DMS 273 (cell line): Measurements from ENCODE around the gene KRTAP19-8.

Source experiments
- DNase-seq: peaks from one replicate; lab custom pipeline; 2025; ENCODE audit not compliant: unreplicated experiment; lab: John Stamatoyannopoulos, UW

The KRTAP19-8 gene

DNA sequence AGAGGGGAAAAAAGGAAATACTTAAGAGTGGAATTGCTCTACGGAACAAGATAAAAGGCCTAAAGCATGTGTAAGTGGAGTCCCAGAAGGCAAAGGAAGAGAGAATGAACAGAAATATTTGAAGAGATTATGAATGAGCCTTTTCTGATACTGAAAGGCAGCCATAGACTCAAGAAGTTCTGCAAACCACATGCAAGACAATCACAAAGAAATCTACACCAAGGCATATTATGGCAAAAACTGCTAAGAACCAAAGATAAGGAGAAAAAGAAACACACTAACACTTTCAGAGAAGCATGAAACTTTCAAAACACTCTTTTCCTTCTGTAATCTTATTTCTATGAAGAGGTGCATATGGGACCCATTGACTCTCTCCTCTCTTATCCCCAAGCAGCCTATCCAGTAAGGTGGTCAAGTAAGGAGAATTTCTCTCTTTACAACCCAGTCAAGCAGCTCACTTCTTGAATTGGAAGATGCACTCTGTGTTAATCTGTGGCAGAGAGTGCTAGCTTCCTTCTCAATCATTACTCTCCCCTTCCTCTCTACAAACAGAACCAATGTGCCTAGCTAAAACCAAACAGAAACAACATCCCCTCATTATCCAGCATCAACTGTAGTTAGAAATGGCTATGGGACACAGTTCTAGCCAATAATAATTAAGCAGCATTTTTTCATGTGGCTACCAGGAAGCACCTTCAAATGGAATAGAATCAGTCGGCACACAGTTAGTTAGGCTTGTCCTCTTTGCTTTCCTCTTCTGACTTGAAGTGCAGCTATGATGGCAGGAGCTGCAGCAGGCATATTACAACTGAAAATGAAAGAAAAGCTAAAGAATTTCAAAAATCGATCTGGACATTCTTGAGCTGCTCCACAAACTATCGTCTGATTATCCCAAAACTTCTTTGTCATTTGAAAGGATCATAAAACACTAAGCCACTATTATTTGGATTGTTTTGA lies 25.9 kb downstream of the KRTAP19-8 start:
- no peak for DNase-seq

DNA sequence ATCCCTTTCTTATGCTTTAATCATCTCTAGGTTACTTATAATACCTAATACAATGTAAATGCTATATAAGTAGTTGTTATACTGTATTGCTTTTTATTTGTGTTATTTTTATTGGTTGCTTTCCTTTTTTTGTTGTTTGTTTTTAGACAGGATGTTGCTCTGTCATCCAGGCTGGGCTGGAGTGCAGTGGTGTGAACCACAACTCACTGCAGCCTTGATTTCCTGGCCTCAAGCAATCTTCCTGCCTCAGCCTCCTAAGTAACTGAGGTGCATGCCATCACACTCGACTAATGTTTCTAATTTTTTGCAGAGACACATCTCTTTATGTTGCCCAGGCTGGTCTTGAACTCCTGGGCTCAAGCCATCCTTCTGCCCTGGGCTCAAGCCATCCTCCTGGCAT lies 26.9 kb downstream of the KRTAP19-8 start:
- DNase-seq: no peak

DNA sequence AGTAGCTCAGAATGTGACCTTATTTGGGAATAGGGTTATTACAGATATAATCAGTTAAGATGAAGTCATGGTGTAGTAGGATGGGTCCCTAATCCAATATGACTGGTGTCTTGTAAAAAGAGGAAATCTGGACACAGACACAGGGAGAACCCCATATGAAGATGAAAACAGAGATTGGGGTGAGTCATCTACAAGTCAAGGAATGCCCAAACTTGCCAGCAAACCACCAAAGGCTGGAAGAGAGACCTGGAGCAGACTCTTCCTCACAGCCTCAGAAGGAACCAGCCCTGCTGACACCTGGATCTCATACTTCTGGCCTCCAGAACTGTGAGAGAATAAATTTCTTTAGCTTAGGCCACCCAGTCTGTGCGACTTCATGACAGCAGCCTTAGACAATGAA lies 29.9 kb downstream of the KRTAP19-8 start:
- no peak for DNase-seq

DNA sequence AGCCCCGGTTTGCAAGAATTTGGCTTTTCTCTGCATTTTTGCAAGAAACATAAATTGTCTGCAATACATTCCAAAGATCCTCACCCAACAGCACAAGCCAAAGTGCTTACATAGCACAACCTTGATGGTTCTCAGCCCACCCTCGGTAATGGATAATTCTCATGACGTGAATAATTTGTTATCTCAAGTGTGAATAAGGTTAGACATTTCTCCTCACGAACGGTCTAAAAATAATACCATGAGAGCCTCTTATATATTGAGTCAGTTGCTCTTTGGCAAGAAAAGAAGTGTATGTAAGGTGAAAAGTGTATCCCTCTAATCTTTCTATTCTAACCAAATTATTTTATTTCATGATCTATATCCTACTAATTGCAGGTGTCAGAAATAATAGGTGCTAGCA lies 33.3 kb downstream of the KRTAP19-8 start:
- no peak for DNase-seq

DNA sequence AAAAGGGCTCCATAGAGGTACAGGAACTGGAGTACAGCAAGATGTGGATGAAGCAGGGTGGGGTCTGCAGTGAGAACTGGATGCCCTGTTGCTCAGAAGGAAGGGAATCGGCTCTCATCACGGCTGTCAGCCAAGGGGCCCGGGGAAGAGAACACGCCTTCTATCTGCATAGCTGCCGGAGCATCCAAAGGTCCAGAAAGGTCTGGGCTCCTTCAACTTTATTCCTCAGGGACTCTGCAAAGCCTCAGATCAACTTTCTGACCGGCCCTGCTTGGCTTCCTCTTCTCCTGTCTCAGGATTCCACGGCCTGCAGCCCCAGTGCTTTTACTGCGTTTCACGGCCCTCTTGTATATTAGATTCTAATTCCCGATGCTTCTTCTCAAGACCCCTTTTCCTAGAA lies 34.8 kb downstream of the KRTAP19-8 start:
- no peak for DNase-seq

DNA sequence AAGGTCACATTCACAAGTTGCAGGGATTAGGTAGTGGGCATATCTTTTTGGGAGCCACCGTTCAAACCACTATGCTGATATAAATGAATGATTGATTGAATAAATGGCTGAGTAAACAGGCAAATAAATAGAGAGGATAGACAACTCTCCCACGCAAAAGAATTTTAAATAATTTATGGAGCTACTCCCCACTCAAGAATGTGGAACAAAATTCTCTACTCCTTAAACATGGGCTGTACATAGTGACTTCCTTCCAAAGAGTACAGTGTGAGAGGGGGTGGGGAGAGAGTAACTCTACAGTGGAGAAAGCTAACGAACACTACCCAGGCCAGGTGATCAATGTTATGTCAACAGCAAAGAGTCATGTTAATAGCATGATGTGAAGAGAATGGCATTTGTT lies 40.7 kb downstream of the KRTAP19-8 start:
- DNase-seq: no peak

DNA sequence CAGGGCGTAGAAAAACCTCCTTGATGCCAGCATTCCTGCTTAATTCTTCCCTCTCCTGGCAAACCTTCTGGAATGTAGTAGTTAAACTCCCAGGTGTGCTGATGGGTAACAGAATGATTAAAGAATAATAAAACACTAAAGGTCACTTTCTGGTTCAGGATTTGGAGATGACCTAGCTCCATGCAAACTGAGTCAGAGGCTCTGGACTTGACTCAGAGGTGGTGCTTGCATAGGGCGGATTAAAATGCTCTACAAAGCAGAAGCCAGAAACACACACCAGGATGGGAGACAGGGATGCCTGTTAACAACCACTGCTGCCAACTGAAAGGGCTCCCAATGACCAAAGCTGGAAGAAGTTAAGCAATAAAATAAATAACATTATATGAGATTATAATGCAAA lies 41.5 kb downstream of the KRTAP19-8 start:
- no peak for DNase-seq

DNA sequence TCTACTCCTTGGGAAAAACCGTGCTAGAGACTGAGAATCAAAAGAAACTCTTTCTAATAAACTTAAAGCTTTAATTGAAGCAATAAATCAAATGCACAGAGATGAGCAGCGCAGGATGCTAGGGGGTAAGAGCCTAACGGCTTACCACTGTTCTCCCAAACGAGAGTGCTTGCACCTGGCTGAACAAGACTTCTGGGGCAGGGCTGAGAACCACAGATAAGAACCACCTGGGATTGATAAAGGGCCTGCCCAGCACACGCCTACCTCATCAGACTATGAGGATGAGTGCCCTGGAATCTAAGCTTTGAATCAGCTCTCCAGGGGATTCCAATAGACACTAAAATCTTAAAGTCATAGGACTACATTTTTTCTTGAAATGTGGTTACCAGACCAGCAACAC lies 43.3 kb downstream of the KRTAP19-8 start:
- no peak for DNase-seq

DNA sequence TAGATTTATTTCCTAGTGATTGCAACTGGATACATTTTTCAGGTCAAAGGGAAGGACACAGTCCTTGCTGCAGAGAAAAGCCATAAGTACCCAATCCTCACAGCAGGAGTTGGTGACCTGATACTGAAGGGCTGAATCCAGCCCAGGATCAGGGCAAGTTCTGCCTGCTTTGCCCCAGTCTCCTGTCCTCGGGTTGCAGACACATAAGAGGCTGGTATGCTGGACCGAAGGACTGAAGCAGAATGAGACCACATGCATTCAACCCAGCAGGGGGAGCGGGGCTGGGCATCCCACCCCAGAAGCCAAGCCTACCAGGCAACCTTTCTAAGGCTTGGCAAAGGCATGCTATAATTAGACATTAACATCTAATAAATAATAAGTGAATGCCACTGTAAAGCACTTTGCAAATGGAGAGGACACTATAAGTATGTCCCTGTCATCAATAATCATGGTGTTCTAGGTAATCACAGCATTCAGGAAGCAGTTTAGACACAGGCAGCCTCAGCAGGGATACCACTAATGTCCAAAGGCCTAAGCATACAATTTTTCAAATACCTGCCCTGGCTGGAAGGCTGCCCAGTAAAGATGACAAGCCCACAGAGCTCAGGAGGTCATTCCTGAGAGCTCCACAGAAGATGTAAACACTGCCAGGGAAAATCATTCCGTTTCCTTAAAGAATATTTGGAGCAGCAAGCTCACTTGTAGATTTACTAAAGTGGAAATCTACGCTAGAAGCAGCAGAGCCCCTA lies 47.6 kb downstream of the KRTAP19-8 start:
- DNase-seq: no peak

DNA sequence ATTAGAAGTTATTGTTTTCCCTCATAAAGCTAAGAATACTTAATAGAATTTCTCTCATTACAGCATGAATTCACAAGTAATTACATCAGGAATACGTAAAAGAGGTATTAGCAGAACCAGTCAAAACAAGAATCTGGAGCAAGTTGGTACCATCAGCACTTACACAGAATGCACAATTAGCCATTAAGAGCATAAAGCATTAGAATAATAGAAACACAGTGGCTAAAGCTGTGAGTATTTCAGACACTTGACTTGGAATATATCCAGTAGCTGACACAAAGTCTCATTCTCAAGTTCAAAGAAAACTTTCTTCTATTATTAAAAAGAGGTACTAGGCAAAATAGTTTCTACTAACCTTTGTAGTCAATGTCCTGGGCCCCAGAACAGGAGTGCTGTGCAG lies 49.6 kb downstream of the KRTAP19-8 start:
- no peak for DNase-seq
